Mesodermal cell (in vitro differentiated cells): ENCODE results near the gene FBXO34. TPM values are rescaled to one million over a fixed set of nuclear protein-coding genes. Genes with fewer than 3 reads are reported as not detected.
A peak's percentile ranks its signal among the peaks of the same experiment; 100 is the strongest.

Source experiments
- H3K27ac ChIP-seq: 2 replicates; pipeline ENCODE4 v1.7.0; 2013; ENCODE audit warnings: mild to moderate bottlenecking, low read depth, low read length, moderate library complexity; ENCODE audit not compliant: severe bottlenecking
- H3K36me3 ChIP-seq: 2 replicates; pipeline ENCODE4 v1.7.1; 2013; ENCODE audit warnings: mild to moderate bottlenecking, low read length, moderate library complexity; ENCODE audit not compliant: control insufficient read depth, insufficient read depth
- H3K4me1 ChIP-seq: one replicate; pipeline ENCODE4 v1.7.1; 2013; ENCODE audit warnings: mild to moderate bottlenecking, low read length; ENCODE audit not compliant: insufficient read depth, control insufficient read depth, poor library complexity, severe bottlenecking
- H3K4me3 ChIP-seq: 2 replicates; pipeline ENCODE4 v1.7.0; 2013; ENCODE audit warnings: low read length, control low read depth, mild to moderate bottlenecking; ENCODE audit not compliant: insufficient read depth, poor library complexity, severe bottlenecking; ENCODE audit errors: extremely low read depth
- H3K9me3 ChIP-seq: 2 replicates; pipeline ENCODE4 v1.7.1; 2013; ENCODE audit warnings: mild to moderate bottlenecking, low read length, moderate library complexity; ENCODE audit not compliant: control insufficient read depth
- WGBS, 2 experiments: methylation state at CpG; one replicate each; pipeline ENCODE4 v1.1.5; 2013; ENCODE audit warnings: missing lambda C conversion rate in 2 of 2; ENCODE audit not compliant: insufficient coverage in 2 of 2; 5-methylcytosine and 5-hydroxymethylcytosine counted together
- polyA plus RNA-seq, 2 experiments: library from polyadenylated mRNA; stranded (reverse); fragments of 50-300 nt; gene quantifications; one replicate each; pipeline ENCODE4 v1.2.3, GENCODE V29; 2013

The FBXO34 gene, protein sequence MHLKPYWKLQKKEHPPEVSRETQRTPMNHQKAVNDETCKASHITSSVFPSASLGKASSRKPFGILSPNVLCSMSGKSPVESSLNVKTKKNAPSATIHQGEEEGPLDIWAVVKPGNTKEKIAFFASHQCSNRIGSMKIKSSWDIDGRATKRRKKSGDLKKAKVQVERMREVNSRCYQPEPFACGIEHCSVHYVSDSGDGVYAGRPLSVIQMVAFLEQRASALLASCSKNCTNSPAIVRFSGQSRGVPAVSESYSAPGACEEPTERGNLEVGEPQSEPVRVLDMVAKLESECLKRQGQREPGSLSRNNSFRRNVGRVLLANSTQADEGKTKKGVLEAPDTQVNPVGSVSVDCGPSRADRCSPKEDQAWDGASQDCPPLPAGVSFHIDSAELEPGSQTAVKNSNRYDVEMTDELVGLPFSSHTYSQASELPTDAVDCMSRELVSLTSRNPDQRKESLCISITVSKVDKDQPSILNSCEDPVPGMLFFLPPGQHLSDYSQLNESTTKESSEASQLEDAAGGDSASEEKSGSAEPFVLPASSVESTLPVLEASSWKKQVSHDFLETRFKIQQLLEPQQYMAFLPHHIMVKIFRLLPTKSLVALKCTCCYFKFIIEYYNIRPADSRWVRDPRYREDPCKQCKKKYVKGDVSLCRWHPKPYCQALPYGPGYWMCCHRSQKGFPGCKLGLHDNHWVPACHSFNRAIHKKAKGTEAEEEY
- 14.2 TPM for polyA plus RNA-seq (2013, experiment 1 of 2)
- polyA plus RNA-seq (2013, experiment 2 of 2) = 14.0 TPM

DNA sequence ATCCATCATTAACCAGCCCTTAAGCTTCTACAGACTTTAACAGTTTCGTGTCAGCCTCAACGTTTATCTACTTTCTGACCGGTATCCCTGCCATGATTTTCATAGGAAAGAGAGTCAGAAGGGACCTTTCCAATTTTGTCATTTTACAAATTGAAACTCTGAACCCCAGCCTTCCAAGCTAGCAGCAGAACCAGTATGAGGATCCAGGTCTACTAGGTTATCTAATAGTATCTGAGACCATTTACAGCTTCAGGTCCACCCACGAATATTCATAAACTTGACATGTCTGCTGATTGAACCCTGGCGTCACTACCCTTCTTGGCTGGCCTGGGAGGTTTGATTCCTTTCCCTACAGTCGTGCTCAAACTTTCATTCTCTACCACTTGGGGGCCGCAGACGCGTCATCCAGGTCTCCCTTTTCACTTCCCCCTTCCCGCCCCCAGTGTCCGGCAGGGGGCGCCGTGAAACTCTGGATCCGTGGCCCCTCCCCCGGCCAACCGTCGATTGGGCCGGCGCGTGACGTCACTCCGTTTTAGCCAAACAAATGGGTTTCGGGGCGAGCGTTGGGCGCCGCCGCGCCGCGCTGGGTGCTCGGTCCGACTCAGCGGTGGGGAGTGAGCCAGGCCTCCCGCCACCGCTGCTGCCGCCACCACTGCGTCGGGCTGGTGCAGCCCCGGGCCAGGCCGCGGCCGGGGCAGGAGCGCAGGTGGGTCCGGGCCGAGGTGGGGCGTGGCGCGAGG, at the start of gene FBXO34:
TSS of gene FBXO34 (plus strand) at position 590 of the 740 bp plus-strand sequence. CDS start 78,970 bp downstream, outside the sequence.
- 2 to 4% methylated on average over 30 to 42 of the region's 49 CpGs for WGBS, 2 experiments
- peak within 1 kb of the TSS; percentile 88 for H3K27ac ChIP-seq

DNA sequence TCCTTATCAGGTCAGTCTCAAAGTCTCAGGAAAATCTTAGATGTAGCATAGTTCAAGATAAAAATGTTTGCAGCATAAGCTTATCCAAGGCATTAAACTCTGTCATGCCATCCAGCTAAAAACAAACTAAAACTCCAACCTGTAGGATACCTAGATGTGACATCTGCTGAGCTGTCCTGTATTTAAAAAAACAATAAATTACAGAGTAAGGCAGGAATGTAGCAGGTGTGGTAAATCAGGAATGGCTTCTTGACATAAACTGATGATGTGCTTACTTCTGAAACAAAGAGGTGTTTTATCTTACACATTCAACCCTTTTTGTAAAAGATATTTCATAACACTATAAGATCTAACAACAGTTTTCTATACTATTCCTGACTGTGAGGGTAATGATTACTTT, 49.3 kb upstream of the FBXO34 start:
- H3K27ac ChIP-seq = no peak overlapping the region
- no peaks in the 10 kb centered on the region for H3K36me3 ChIP-seq
- H3K4me1 ChIP-seq = peaks cover 8% of the 10 kb centered on the region
- H3K9me3 ChIP-seq = peaks cover 3% of the 10 kb centered on the region
- no peak overlapping the region for H3K4me3 ChIP-seq

More for the DNA sequence above, at the start of gene FBXO34:
- Histone ChIP-seq H3K4me3 (peak within 1 kb of the TSS; percentile 88), H3K4me1 (peaks cover 25% of the 10 kb centered on the region), H3K36me3 (no peaks in the 10 kb centered on the region), H3K9me3 (no peaks in the 10 kb centered on the region)

DNA sequence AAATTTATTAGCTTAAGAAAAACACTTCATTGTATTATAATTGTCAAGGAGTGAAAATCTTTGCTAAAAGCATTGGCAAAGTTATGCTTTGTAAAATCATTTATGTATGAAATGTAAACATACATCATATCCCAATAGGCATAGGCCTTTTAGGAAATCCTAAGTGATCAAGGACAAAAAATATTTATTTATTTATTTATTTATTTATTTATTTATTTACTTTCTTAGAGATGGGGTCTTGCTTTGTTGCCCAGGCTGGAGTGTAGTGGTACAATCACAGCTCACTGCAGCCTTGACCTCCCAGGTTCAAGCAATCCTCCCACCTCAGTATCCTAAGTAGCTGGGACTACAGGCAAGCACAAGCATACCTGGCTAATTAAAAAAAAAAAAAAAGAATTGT, 47.9 kb upstream of the FBXO34 start:
- peaks cover 3% of the 10 kb centered on the region for H3K9me3 ChIP-seq
- no peak overlapping the region for H3K4me3 ChIP-seq
- H3K4me1 ChIP-seq = peaks cover 6% of the 10 kb centered on the region

DNA sequence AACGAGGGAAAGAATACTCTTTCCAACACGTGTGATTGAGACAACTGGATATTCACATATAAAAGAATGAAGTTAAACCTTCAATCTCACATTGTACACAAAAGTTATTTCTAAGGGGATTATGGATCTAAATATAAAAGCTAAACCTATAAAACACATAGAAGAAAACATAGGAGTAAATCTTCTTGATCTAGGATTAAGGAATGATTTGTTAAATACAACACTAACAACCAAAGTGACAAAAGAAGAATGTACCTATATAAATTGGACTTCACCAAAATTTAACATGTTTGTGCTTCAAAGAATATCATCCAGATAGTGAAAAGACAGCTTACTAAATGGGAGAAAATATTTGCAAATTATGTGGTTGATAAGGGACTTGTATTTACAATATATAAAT, 43.0 kb upstream of the FBXO34 start:
- no peaks in the 10 kb centered on the region for H3K36me3 ChIP-seq
- H3K4me1 ChIP-seq = no peaks in the 10 kb centered on the region
- no peak overlapping the region for H3K27ac ChIP-seq
- no CpG with 5 or more reads among the region's 2 CpGs for WGBS, 2 experiments
- H3K4me3 ChIP-seq = no peak overlapping the region
- H3K9me3 ChIP-seq = peaks cover 3% of the 10 kb centered on the region

More for the DNA sequence above, 47.9 kb upstream of the FBXO34 start:
- no peak overlapping the region for H3K27ac ChIP-seq
- no peaks in the 10 kb centered on the region for H3K36me3 ChIP-seq

DNA sequence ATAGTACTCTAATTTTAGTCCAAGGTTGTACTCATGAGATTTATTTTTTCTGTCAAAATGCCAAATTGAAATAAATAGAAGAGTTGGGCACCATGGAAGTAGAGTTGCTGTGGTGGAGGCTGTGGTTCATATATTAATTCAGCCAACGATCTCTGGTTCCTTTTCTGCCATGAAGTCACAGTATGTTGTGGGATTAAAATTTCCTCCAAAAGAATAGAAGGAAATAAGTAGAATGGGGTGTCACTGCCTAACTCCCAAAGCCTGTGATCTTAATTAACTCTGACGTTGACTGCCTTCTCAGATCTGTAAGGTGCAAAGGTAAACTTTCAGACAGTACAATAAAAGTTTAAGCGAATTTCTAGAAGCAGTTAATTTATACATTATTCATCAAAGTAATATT, 37.6 kb upstream of the FBXO34 start:
- H3K4me1 ChIP-seq = no peaks in the 10 kb centered on the region
- WGBS, 2 experiments = 100% methylated on average over 1 of the region's 3 CpGs; no CpG with 5 or more reads in 1 of the 2 experiments
- no peak overlapping the region for H3K27ac ChIP-seq
- H3K9me3 ChIP-seq = no peaks in the 10 kb centered on the region
- no peaks in the 10 kb centered on the region for H3K36me3 ChIP-seq
- H3K4me3 ChIP-seq = no peak overlapping the region

DNA sequence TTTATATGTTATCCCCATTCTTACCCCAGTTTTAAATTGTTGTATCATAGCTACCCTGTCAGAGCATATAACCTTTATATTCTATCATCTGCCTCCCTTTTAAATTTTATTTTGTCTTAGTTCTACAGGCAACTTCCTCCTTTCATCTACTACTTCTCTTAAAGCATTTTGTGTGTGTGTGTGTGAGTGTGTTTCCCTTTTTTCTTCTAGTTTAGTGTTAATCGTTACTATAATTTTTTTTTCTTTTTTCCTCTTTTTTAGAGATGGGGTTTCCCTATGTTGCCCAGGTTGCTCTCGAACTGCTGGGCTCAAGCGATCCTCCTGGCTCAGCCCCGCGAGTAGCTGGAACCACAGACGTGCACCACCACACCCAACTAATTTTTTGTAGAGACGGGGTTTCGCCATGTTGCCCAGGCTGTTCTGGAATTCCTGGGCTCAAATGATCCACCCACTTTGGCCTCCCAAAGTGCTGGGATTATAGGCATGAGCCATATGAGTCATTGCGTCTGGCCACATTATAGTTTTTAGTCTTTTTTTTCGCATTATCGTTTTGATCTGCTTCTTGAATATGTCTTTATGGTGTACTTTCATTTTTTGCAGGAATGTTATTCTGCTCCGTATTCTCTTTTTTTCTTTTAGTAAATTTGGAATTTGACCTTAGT, 33.1 kb upstream of the FBXO34 start:
- Histone ChIP-seq H3K9me3 (no peaks in the 10 kb centered on the region), H3K36me3 (no peaks in the 10 kb centered on the region), H3K4me1 (no peaks in the 10 kb centered on the region), H3K27ac (no peak overlapping the region), H3K4me3 (no peak overlapping the region)
- 87 to 93% methylated on average over 3 to 6 of the region's 12 CpGs for WGBS, 2 experiments

DNA sequence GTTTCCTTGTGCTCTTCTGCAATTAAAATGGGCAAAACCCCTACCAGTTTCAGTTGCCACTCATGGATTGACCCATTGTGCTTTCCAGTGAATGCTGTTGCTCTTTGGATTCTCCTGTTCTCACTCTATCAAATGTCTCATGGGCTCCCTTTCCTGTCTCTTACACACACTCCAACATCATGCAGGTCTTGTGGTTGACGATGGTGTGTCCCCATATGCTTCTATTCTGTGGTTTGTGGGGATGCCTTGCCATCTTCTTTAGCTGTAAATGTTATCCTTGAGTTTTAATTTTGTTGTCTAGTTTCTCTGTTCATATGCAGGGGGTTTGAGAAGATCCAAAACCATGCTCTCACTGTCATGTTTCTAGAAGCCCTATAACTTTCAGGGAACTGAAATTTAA, 31.9 kb upstream of the FBXO34 start:
- no CpG with 5 or more reads among the region's 1 CpG for WGBS, 2 experiments
- Histone ChIP-seq H3K4me3 (no peak overlapping the region), H3K9me3 (no peaks in the 10 kb centered on the region), H3K4me1 (no peaks in the 10 kb centered on the region), H3K27ac (no peak overlapping the region), H3K36me3 (no peaks in the 10 kb centered on the region)

DNA sequence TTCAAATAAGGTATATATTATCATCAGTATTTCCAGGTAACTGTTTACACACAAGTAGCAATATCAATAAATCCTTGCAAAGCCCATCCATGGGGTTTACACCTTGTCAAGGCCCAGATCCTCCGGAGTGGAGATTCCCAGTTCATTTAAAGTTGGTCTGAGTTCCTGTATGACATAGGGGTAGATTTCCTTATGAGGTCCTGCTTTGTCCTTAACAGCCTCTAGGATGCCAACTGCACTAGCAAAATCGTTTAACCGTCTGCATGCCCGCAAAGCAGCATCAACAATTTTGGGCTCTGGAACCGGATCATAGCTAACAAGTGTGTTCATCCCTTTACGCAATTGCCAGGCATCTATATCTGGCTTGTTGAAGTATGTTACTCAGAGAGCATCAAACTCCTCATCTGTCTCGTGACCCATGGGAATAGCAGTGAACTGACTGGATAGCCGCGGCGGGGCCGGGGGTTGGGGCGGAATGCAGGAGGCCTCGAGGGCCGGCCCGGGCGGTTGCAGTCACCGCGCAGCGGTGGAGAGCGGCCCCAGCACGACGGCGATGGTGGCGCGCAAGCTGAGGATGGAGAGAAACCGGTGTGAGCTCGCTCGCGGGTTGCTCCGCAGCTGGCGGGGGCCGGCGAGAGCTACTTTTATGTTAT, 30.6 kb upstream of the FBXO34 start:
- no peak overlapping the region for H3K27ac ChIP-seq
- H3K4me3 ChIP-seq = no peak overlapping the region
- H3K4me1 ChIP-seq = no peaks in the 10 kb centered on the region
- H3K36me3 ChIP-seq = no peaks in the 10 kb centered on the region
- H3K9me3 ChIP-seq = no peaks in the 10 kb centered on the region
- 37 to 38% methylated on average over 15 to 18 of the region's 33 CpGs for WGBS, 2 experiments

DNA sequence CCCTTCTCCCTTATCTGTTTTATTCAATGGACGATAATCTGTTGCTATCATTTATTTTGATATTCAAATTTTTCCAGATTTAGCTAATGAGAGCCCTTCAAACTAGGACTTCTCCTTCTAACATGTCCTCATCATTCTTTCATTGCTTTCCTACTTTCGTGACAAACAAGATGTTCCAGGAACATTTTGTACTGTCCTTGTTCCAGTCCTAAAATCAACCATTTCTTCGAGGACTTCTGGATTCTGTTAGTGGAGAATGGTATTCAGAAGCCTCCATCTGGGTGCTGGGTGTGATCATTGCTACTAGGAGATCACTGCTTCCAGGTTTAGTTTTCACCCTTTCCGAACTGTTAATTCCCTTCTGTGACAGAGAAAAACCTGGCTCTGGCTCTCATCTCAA, 29.5 kb upstream of the FBXO34 start:
- no peaks in the 10 kb centered on the region for H3K4me1 ChIP-seq
- H3K36me3 ChIP-seq = no peaks in the 10 kb centered on the region
- no peak overlapping the region for H3K4me3 ChIP-seq
- WGBS, 2 experiments = 82 to 88% methylated on average over 3 to 4 of the region's 4 CpGs
- H3K9me3 ChIP-seq = no peaks in the 10 kb centered on the region
- no peak overlapping the region for H3K27ac ChIP-seq

DNA sequence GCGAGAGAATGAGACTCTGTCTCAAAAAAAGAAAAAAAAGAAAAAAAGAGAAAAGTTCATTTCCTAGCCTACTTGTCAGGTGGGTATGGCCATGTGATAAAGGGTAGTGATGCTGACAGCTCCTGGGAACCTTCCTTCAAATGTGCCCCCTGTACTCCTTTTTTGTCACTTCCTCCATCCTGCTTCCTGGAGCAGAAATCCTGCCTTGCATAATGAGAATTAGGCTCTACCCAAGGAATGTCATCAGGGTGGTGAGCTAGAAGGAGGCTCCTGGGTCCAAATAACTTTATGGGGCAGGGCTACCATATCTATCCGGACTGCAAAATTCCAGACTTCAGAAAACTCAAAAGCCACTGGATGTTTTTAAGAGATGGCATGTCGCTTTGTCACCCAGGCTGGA, 27.8 kb upstream of the FBXO34 start:
- Histone ChIP-seq H3K4me1 (no peaks in the 10 kb centered on the region), H3K27ac (no peak overlapping the region), H3K9me3 (no peaks in the 10 kb centered on the region), H3K4me3 (no peak overlapping the region), H3K36me3 (no peaks in the 10 kb centered on the region)
- WGBS, 2 experiments = 100% methylated on average over 2 of the region's 3 CpGs
